NAMALWA (cell line): Measurements from ENCODE around the gene SH2B3.
"Not testable (repeated sequence)": the region's sequence is repeated elsewhere in the genome, so short reads cannot be mapped to it uniquely, and the experiment has no call there.

ENCODE experiments used
- DNase-seq: peaks from one replicate; pipeline ENCODE4 v3.0.0-alpha.2; 2015; ENCODE audit warnings: low spot score

Gene SH2B3

GRCh38 chr12:111387747-111388323 is 17.9 kb upstream of the SH2B3 start:
- no peak for DNase-seq

- DNase-seq = no peak
Observed at GRCh38 chr12:111389635-111390034, 16.1 kb upstream of the SH2B3 start.

GRCh38 chr12:111390910-111391309 is 14.8 kb upstream of the SH2B3 start:
- DNase-seq = no peak

- DNase-seq = no peak
Observed at GRCh38 chr12:111393700-111394300, 11.9 kb upstream of the SH2B3 start.

- no peak for DNase-seq
Observed at GRCh38 chr12:111394480-111394879, 11.2 kb upstream of the SH2B3 start.

- DNase-seq = no peak
Observed at GRCh38 chr12:111395336-111396187, 10.2 kb upstream of the SH2B3 start.

- not testable (repeated sequence) for DNase-seq
Observed at GRCh38 chr12:111396271-111396670, 9.5 kb upstream of the SH2B3 start.

- DNase-seq = peak; percentile 86
Observed at GRCh38 chr12:111396726-111397445, 8.8 kb upstream of the SH2B3 start.

GRCh38 chr12:111398530-111398929 is 7.2 kb upstream of the SH2B3 start:
- DNase-seq = no peak

GRCh38 chr12:111399741-111400404 is 5.8 kb upstream of the SH2B3 start:
- not testable (repeated sequence) for DNase-seq

- no peak for DNase-seq
Observed at GRCh38 chr12:111401167-111401605, 4.5 kb upstream of the SH2B3 start.

- DNase-seq = not testable (repeated sequence)
Observed at GRCh38 chr12:111402490-111402824, 3.3 kb upstream of the SH2B3 start.

- peak; percentile 67 for DNase-seq
Observed at GRCh38 chr12:111404362-111405148, 1.2 kb upstream of the SH2B3 start.

GRCh38 chr12:111405149-111405858 is 419 bp upstream of the SH2B3 start:
- peak; percentile 99 for DNase-seq

- peak; percentile 52 for DNase-seq
Observed at GRCh38 chr12:111406474-111407376, 1.0 kb downstream of the SH2B3 start.

GRCh38 chr12:111407377-111408115 is 1.8 kb downstream of the SH2B3 start:
- peak; percentile 62 for DNase-seq

- DNase-seq = no peak
Observed at GRCh38 chr12:111408116-111408440, 2.4 kb downstream of the SH2B3 start.

- no peak for DNase-seq
Observed at GRCh38 chr12:111408686-111409402, 3.1 kb downstream of the SH2B3 start.
